H9 (cell line): ENCODE measurements around the gene P2RX7. TPM values are rescaled to one million over a fixed set of nuclear protein-coding genes. Genes with fewer than 3 reads are reported as not detected.

Experiments used
- DNase-seq: peaks from one replicate; pipeline ENCODE4 v3.0.0-alpha.2; 2017
- H2AFZ ChIP-seq: one replicate; pipeline ENCODE4 v1.6.1; 2013; ENCODE audit warnings: mild to moderate bottlenecking, low read length, control low read depth, moderate library complexity
- H2AK5ac ChIP-seq: 2 replicates; pipeline ENCODE4 v1.6.1; 2013; ENCODE audit warnings: low read length, control low read depth, mixed read lengths; ENCODE audit not compliant: insufficient read length
- H2BK120ac ChIP-seq: one replicate; pipeline ENCODE4 v1.6.1; 2013; ENCODE audit warnings: low read depth, mild to moderate bottlenecking, low read length, control low read depth, inconsistent platforms; ENCODE audit not compliant: poor library complexity, severe bottlenecking
- H2BK12ac ChIP-seq: 2 replicates; pipeline ENCODE4 v1.6.1; 2013; ENCODE audit warnings: low read length, control low read depth, mixed read lengths, low read depth; ENCODE audit not compliant: insufficient read length
- H2BK15ac ChIP-seq: 2 replicates; pipeline ENCODE4 v1.6.1; 2013; ENCODE audit warnings: low read depth, low read length, control low read depth
- H2BK20ac ChIP-seq: one replicate; pipeline ENCODE4 v1.6.1; 2013; ENCODE audit warnings: low read depth, mild to moderate bottlenecking, low read length, control low read depth, inconsistent platforms; ENCODE audit not compliant: poor library complexity, severe bottlenecking
- H2BK5ac ChIP-seq: 2 replicates; pipeline ENCODE4 v1.6.1; 2013; ENCODE audit warnings: low read length, control low read depth, mixed read lengths; ENCODE audit not compliant: insufficient read length
- H3K14ac ChIP-seq: 2 replicates; pipeline ENCODE4 v1.6.1; 2013; ENCODE audit warnings: low read length, control low read depth; ENCODE audit not compliant: insufficient read depth
- H3K18ac ChIP-seq: 2 replicates; pipeline ENCODE4 v1.6.1; 2013; ENCODE audit warnings: low read depth, mild to moderate bottlenecking, mixed read lengths, low read length, control low read depth; ENCODE audit not compliant: insufficient read length
- H3K23ac ChIP-seq: 2 replicates; pipeline ENCODE4 v1.6.1; 2013; ENCODE audit warnings: low read length, control low read depth, mixed read lengths, low read depth; ENCODE audit not compliant: insufficient read length
- H3K23me2 ChIP-seq: 2 replicates; pipeline ENCODE4 v1.6.1; 2013; ENCODE audit warnings: low read depth, mild to moderate bottlenecking, mixed read lengths, low read length, control low read depth; ENCODE audit not compliant: insufficient read length, poor library complexity, severe bottlenecking
- H3K27ac ChIP-seq: 2 replicates; pipeline ENCODE4 v1.5.1; 2013; ENCODE audit warnings: low read length, control low read depth, mixed read lengths, low read depth; ENCODE audit not compliant: insufficient read length
- H3K27me3 ChIP-seq: 2 replicates; pipeline ENCODE4 v1.6.1; 2013; ENCODE audit warnings: low read length, control low read depth, inconsistent platforms; ENCODE audit not compliant: insufficient read depth
- H3K4ac ChIP-seq: 2 replicates; pipeline ENCODE4 v1.6.1; 2013; ENCODE audit warnings: low read depth, mild to moderate bottlenecking, control low read depth, inconsistent platforms, low read length, moderate library complexity
- H3K4me1 ChIP-seq: 2 replicates; pipeline ENCODE4 v1.6.1; 2013; ENCODE audit warnings: low read length, control low read depth, inconsistent platforms; ENCODE audit not compliant: insufficient read depth
- H3K4me2 ChIP-seq: 2 replicates; pipeline ENCODE4 v1.6.1; 2013; ENCODE audit warnings: low read length, control low read depth, mixed read lengths; ENCODE audit not compliant: insufficient read length, insufficient read depth
- H3K56ac ChIP-seq: 2 replicates; pipeline ENCODE4 v1.6.1; 2013; ENCODE audit warnings: low read depth, mild to moderate bottlenecking, mixed read lengths, low read length, control low read depth; ENCODE audit not compliant: insufficient read length
- H3K79me1 ChIP-seq: 2 replicates; pipeline ENCODE4 v1.6.1; 2013; ENCODE audit warnings: low read depth, mild to moderate bottlenecking, moderate library complexity, low read length, control low read depth, inconsistent platforms; ENCODE audit not compliant: insufficient read depth, poor library complexity, severe bottlenecking
- H3K79me2 ChIP-seq: 2 replicates; pipeline ENCODE4 v1.6.1; 2013; ENCODE audit warnings: low read length, control low read depth, inconsistent platforms; ENCODE audit not compliant: insufficient read depth
- H3K9ac ChIP-seq: 2 replicates; pipeline ENCODE4 v1.6.1; 2013; ENCODE audit warnings: low read length, control low read depth, mixed read lengths; ENCODE audit not compliant: insufficient read length; ENCODE audit errors: extremely low read depth
- H3K9me3 ChIP-seq: one replicate; pipeline ENCODE4 v1.6.1; 2013; ENCODE audit warnings: low read depth, low read length, inconsistent platforms; ENCODE audit not compliant: control insufficient read depth
- H3T11ph ChIP-seq: one replicate; pipeline ENCODE4 v1.6.1; 2013; ENCODE audit warnings: mild to moderate bottlenecking, low read length, control low read depth, inconsistent platforms
- H4K20me1 ChIP-seq: one replicate; pipeline ENCODE4 v1.6.1; 2013; ENCODE audit not compliant: control insufficient read depth, insufficient read length, insufficient read depth
- H4K5ac ChIP-seq: 2 replicates; pipeline ENCODE4 v1.6.1; 2013; ENCODE audit warnings: low read depth, mild to moderate bottlenecking, mixed read lengths, low read length, control low read depth; ENCODE audit not compliant: insufficient read length
- H4K8ac ChIP-seq: replicated peaks from 2 replicates; pipeline ENCODE4 v1.6.1; 2013; ENCODE audit warnings: low read length, control low read depth, mixed read lengths, low read depth; ENCODE audit not compliant: insufficient read length
- H4K91ac ChIP-seq: 2 replicates; pipeline ENCODE4 v1.6.1; 2013; ENCODE audit warnings: low read depth, mild to moderate bottlenecking, moderate library complexity, mixed read lengths, low read length, control low read depth; ENCODE audit not compliant: insufficient read length
- H3K27ac Mint-ChIP-seq, 3 experiments: 2 replicates in 2 of 3; 3 replicates in 1 of 3; pipeline ENCODE4 v1.8.0; 2020 to 2021; ENCODE audit warnings: mixed read lengths in 3 of 3, mild to moderate bottlenecking in 1 of 3, moderate library complexity in 1 of 3
- H3K27me3 Mint-ChIP-seq: 2 replicates; pipeline ENCODE4 v1.8.0; 2021; ENCODE audit warnings: low read depth, mild to moderate bottlenecking, moderate library complexity, mixed read lengths
- H3K36me3 Mint-ChIP-seq, 3 experiments: 2 replicates in 2 of 3; 3 replicates in 1 of 3; pipeline ENCODE4 v1.8.0; 2020 to 2021; ENCODE audit warnings: low read depth in 3 of 3, mixed read lengths in 3 of 3; ENCODE audit not compliant: insufficient read depth in 1 of 3
- H3K4me1 Mint-ChIP-seq, 2 experiments: 2 replicates each; pipeline ENCODE4 v1.8.0; 2020; ENCODE audit warnings: mixed read lengths in 2 of 2
- H3K4me3 Mint-ChIP-seq, 2 experiments: 2 replicates in 1 of 2; 3 replicates in 1 of 2; pipeline ENCODE4 v1.8.0; 2020 to 2021; ENCODE audit warnings: mild to moderate bottlenecking in 2 of 2, mixed read lengths in 2 of 2, moderate library complexity in 1 of 2
- H3K9me3 Mint-ChIP-seq, 2 experiments: 2 replicates in 1 of 2; 3 replicates in 1 of 2; pipeline ENCODE4 v1.8.0; 2020; ENCODE audit warnings: mild to moderate bottlenecking in 2 of 2, mixed read lengths in 2 of 2, moderate library complexity in 1 of 2
- WGBS: extraction: QIAGEN DNeasy Blood & Tissue Kit; methylation state at CpG from one replicate; pipeline ENCODE4 v1.1.7; 2013; ENCODE audit warnings: missing lambda C conversion rate, low lambda C conversion rate, mixed read lengths; ENCODE audit not compliant: insufficient read length; ENCODE audit errors: extremely low coverage; 5-methylcytosine and 5-hydroxymethylcytosine counted together
- total RNA-seq: library from RNA; stranded (reverse); gene quantifications from 2 replicates; pipeline ENCODE4 v1.2.1, GENCODE V29; 2021
- TF ChIP-seq, protein P1 (sequence below): fragments of 200-600 bp; sonication (generic); conservative IDR thresholded peaks from 3 replicates; pipeline ENCODE4 v1.8.0; 2021; ENCODE audit warnings: antibody characterized with exemption, mild to moderate bottlenecking

P2RX7 gene
- total RNA-seq, 1 experiment from 2014 or later = 0.09 TPM

DNA sequence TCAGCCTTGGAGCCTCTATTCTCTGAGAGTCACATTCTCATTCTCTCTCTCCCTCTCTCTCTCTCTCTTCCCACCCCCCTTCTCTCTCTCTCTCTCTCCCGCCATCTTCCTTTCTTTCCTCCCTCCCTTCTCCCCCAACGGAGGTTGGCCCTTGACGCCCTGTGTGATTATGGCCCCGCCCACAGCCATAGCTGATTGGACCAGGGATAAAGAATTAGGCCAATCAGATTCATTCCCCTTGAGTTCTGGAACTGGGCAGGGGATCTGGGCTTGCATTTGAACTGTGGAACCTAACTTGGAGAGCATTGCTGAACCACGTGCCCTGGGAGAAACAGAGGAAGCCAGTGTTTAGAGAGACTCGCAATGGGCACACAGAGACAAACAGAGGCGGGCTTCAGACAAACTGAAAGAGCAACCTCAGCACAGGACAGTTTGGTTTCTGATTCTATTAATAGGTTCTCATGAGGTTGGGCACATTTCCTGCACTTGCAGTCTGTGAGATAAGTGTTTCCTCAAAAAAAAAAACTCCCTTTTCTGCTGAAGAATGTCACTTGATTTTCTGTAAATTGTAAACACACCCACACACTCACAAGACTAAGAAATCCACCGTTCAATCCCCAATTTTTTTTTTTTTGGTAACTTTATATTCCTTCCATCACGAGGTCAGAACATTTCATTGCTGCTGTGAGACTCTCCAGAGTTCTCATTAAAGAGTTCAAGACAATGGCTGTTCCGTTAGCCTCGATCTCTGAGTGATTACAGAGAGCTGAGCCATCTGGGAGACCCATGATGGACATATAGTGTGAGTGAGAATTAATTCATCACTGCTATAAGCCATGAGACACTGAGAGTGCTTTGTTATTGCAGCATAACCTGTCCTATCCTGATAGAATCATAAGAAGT, 3.5 kb upstream of the P2RX7 start:
- no peak overlapping the region for H3K56ac ChIP-seq
- no peak overlapping the region for H3K27ac ChIP-seq
- H3K4me2 ChIP-seq = no peak overlapping the region
- DNase-seq = peak; percentile 72
- no peak overlapping the region for H4K91ac ChIP-seq
- no peaks in the 10 kb centered on the region for H3K79me2 ChIP-seq
- H2AK5ac ChIP-seq = no peak overlapping the region
- H2BK120ac ChIP-seq = no peak overlapping the region
- no peak overlapping the region for H4K8ac ChIP-seq
- no peaks in the 10 kb centered on the region for H3K9me3 ChIP-seq
- no peaks in the 10 kb centered on the region; a peak in 1 of 5 replicates for H3K9me3 Mint-ChIP-seq
- H3K4me1 Mint-ChIP-seq = peaks cover 13 to 16% of the 10 kb centered on the region in 2 experiments
- H4K5ac ChIP-seq = no peak overlapping the region
- H3K27me3 ChIP-seq = no peaks in the 10 kb centered on the region
- TF ChIP-seq, protein P1, sequence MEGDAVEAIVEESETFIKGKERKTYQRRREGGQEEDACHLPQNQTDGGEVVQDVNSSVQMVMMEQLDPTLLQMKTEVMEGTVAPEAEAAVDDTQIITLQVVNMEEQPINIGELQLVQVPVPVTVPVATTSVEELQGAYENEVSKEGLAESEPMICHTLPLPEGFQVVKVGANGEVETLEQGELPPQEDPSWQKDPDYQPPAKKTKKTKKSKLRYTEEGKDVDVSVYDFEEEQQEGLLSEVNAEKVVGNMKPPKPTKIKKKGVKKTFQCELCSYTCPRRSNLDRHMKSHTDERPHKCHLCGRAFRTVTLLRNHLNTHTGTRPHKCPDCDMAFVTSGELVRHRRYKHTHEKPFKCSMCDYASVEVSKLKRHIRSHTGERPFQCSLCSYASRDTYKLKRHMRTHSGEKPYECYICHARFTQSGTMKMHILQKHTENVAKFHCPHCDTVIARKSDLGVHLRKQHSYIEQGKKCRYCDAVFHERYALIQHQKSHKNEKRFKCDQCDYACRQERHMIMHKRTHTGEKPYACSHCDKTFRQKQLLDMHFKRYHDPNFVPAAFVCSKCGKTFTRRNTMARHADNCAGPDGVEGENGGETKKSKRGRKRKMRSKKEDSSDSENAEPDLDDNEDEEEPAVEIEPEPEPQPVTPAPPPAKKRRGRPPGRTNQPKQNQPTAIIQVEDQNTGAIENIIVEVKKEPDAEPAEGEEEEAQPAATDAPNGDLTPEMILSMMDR = no peak
- H3K9ac ChIP-seq = no peak overlapping the region
- H3K79me1 ChIP-seq = no peaks in the 10 kb centered on the region
- H2BK12ac ChIP-seq = no peak overlapping the region
- WGBS = 100% methylated on average over 1 of the region's 11 CpGs
- no peak overlapping the region for H3K14ac ChIP-seq
- H3K23ac ChIP-seq = no peak overlapping the region
- H3K18ac ChIP-seq = no peak overlapping the region
- no peak overlapping the region for H3T11ph ChIP-seq
- H2BK20ac ChIP-seq = no peak overlapping the region
- no peaks in the 10 kb centered on the region for H4K20me1 ChIP-seq
- H3K27ac Mint-ChIP-seq = no peak overlapping the region; a peak in 1 of 7 replicates
- no peaks in the 10 kb centered on the region for H3K36me3 Mint-ChIP-seq
- H2BK15ac ChIP-seq = no peak overlapping the region
- no peaks in the 10 kb centered on the region for H3K4me1 ChIP-seq
- H3K27me3 Mint-ChIP-seq = peaks cover 56% of the 10 kb centered on the region
- H3K4me3 Mint-ChIP-seq = no peak overlapping the region
- no peak overlapping the region for H3K4ac ChIP-seq
- H2BK5ac ChIP-seq = no peak overlapping the region
- H3K23me2 ChIP-seq = peaks cover 6% of the 10 kb centered on the region
- no peak overlapping the region for H2AFZ ChIP-seq
